Measurements from ENCODE around the gene GYS2.

GYS2 gene

GRCh38 chr12:21558100-21558679 lies 46.5 kb downstream of the GYS2 start:
- in situ Hi-C loops (cut with MboI; ENCODE audit: low sequenced_read_pairs), result no loop called here

GRCh38 chr12:21553329-21553675 lies 51.3 kb downstream of the GYS2 start:
- in situ Hi-C loops (cut with MboI; ENCODE audit: low sequenced_read_pairs), result no loop called here

GRCh38 chr12:21552635-21553328 lies 51.9 kb downstream of the GYS2 start:
- in situ Hi-C loops (cut with MboI; ENCODE audit: low sequenced_read_pairs), result no loop called here

GRCh38 chr12:21551841-21552465 lies 52.7 kb downstream of the GYS2 start:
- in situ Hi-C loops (cut with MboI; ENCODE audit: low sequenced_read_pairs), result no loop called here

GRCh38 chr12:21547437-21547836 lies 57.2 kb downstream of the GYS2 start:
- in situ Hi-C loops (cut with MboI; ENCODE audit: low sequenced_read_pairs), result no loop called here

GRCh38 chr12:21546716-21547115 lies 57.9 kb downstream of the GYS2 start:
- in situ Hi-C loops (cut with MboI; ENCODE audit: low sequenced_read_pairs), result no loop called here

- in situ Hi-C loops (cut with MboI; ENCODE audit: low sequenced_read_pairs), result no loop called here
Measured at GRCh38 chr12:21545557-21545956, 59.1 kb downstream of the GYS2 start.

- in situ Hi-C loops (cut with MboI; ENCODE audit: low sequenced_read_pairs), result no loop called here
Measured at GRCh38 chr12:21543151-21543550, 61.5 kb downstream of the GYS2 start.

- in situ Hi-C loops (cut with MboI; ENCODE audit: low sequenced_read_pairs), result no loop called here
Measured at GRCh38 chr12:21542403-21542802, 62.2 kb downstream of the GYS2 start.

GRCh38 chr12:21541773-21542172 lies 62.9 kb downstream of the GYS2 start:
- in situ Hi-C loops (cut with MboI; ENCODE audit: low sequenced_read_pairs), result no loop called here

GRCh38 chr12:21539797-21540196 lies 64.8 kb downstream of the GYS2 start:
- in situ Hi-C loops (cut with MboI; ENCODE audit: low sequenced_read_pairs), result no loop called here

- in situ Hi-C loops (cut with MboI; ENCODE audit: low sequenced_read_pairs), result no loop called here
Measured at GRCh38 chr12:21538061-21538653, 66.5 kb downstream of the GYS2 start.

GRCh38 chr12:21529456-21529855 lies 75.2 kb downstream of the GYS2 start:
- in situ Hi-C loops (cut with MboI; ENCODE audit: low sequenced_read_pairs), result no loop called here

GRCh38 chr12:21528953-21529352 lies 75.7 kb downstream of the GYS2 start:
- in situ Hi-C loops (cut with MboI; ENCODE audit: low sequenced_read_pairs), result no loop called here

- in situ Hi-C loops (cut with MboI; ENCODE audit: low sequenced_read_pairs), result no loop called here
Measured at GRCh38 chr12:21527451-21528180, 77.0 kb downstream of the GYS2 start.

- in situ Hi-C loops (cut with MboI; ENCODE audit: low sequenced_read_pairs), result no loop called here
Measured at GRCh38 chr12:21526721-21527345, 77.8 kb downstream of the GYS2 start.

GRCh38 chr12:21526053-21526452 lies 78.6 kb downstream of the GYS2 start, which contains the start of gene SPX:
TSS of gene SPX (plus strand) at chr12:21526296. CDS start at chr12:21526473, 177 bp downstream.
- in situ Hi-C loops (cut with MboI; ENCODE audit: low sequenced_read_pairs), result no loop called here

- in situ Hi-C loops (cut with MboI; ENCODE audit: low sequenced_read_pairs), result no loop called here
Measured at GRCh38 chr12:21523148-21523547, 81.5 kb downstream of the GYS2 start.

- in situ Hi-C loops (cut with MboI; ENCODE audit: low sequenced_read_pairs), result no loop called here
Measured at GRCh38 chr12:21521541-21521940, 83.1 kb downstream of the GYS2 start.

- in situ Hi-C loops (cut with MboI; ENCODE audit: low sequenced_read_pairs), result no loop called here
Measured at GRCh38 chr12:21518451-21518850, 86.2 kb downstream of the GYS2 start.

GRCh38 chr12:21516281-21516680 lies 88.4 kb downstream of the GYS2 start:
- in situ Hi-C loops (cut with MboI; ENCODE audit: low sequenced_read_pairs), result no loop called here
